ENCODE data around the gene ODC1.
A peak's percentile ranks its signal among the peaks of the same experiment; 100 is the strongest.

The ODC1 gene

DNA sequence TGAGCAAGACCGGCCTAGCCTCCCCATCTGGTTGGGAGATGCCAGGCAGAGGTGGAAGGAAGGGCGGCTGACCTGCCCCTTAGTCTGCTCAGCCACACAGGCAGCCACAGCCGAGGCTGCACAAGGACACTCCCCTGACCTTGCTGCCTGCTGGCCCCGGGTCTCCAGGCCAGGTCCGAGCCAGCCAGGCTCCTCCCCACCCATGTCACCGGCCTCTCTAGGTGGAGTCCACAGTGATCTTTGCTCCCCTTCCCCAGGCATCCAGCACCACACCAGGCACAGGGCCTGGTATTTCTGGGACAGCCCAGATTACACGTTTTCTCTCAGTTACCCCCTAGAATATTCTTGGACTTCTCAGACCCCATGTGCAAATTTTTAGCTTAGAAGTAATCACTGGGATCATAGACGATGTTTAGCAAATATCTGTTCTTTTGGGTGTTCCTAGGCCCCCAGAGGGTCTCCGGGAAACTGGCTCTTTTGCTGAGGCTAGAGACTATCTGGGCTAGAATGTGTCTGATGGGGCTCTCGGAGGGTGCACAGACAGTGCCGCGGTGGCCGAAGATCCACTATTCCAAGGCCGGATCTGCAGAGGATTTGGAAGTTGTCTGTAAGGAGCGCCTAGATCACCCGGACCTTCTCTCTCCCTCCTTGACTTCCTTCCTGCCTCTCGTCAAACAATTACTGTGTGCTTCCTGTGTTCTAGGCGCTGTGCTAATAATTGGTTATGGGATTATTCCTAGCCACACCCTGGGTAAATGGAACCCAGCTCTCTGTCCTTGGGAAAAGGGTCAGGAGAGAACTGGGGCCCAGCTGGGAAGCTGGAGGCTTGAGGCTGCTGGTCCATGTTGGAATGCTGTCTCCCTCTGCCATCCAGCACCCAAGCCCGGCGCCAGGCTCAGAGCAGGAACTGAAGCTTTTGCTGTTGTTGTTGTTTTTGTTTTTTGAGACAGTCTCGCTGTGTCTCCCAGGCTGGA, 46.9 kb downstream of the ODC1 start:
- TF ChIP-seq, protein P1, sequence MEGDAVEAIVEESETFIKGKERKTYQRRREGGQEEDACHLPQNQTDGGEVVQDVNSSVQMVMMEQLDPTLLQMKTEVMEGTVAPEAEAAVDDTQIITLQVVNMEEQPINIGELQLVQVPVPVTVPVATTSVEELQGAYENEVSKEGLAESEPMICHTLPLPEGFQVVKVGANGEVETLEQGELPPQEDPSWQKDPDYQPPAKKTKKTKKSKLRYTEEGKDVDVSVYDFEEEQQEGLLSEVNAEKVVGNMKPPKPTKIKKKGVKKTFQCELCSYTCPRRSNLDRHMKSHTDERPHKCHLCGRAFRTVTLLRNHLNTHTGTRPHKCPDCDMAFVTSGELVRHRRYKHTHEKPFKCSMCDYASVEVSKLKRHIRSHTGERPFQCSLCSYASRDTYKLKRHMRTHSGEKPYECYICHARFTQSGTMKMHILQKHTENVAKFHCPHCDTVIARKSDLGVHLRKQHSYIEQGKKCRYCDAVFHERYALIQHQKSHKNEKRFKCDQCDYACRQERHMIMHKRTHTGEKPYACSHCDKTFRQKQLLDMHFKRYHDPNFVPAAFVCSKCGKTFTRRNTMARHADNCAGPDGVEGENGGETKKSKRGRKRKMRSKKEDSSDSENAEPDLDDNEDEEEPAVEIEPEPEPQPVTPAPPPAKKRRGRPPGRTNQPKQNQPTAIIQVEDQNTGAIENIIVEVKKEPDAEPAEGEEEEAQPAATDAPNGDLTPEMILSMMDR (IDR thresholded peaks at IDR 0.05; ENCODE audit: extremely low read depth, missing control alignments): no peak
- no peak for DNase-seq (ENCODE audit: low spot score)

DNA sequence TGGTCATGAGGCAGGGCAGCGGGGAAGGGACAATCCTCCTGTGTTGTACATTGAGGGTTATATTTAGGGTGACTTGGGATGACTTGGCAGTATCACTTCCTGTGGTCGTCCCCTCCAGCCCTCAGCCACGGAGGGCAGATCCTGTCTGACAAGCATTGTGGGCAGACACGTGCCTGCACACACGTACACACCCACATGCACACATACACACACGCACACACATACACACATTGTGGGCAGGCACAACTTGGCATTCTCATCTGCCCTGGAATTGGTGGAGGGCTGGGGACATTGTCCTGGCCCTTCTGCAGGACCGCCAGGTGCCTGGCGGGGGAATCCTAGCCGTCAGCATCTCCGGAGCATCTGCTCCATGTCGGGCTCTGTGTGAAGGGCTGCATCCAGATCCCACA, 47.6 kb downstream of the ODC1 start:
- TF ChIP-seq, protein P1 (IDR thresholded peaks at IDR 0.05; ENCODE audit: extremely low read depth, missing control alignments): no peak
- peak; percentile 64 for DNase-seq (ENCODE audit: low spot score)

DNA sequence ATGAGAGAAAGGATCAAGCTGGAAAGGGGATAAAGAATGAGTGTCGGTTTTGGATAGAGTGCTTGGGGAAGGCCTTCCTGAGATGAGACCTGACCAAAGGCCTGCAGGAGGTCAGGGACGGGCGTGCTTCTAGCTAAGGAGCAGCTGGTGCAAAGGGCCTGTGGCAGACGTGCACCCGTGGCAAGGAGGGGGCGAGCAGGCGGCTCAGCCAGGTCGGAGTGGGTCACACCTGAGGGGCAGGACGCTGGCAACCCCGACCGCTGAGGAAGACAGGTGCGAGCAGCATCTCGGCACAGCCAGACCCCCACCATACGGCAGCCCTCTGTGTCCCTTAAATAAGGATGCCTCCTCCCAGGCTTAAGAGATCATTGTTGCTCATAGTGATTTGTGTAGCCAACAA, 48.1 kb downstream of the ODC1 start:
- no peak for DNase-seq (ENCODE audit: low spot score)
- TF ChIP-seq, protein P1 (IDR thresholded peaks at IDR 0.05; ENCODE audit: extremely low read depth, missing control alignments): no peak

DNA sequence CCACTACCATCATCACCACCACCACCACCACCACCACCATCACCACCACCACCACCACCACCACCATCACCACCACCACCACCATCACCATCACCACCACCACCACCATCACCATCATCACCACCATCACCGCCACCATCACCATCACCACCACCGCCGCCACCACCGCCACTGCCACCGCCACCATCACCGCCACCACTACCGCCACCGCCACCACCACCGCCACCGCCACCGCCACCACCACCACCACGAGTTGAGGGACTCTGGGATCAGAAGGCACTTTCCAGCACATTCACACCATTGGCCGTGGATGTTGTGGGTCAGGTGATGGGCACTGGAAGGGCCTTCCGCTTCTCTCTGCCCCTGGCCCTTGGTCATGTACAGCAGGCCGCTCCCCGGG, 48.8 kb downstream of the ODC1 start:
- DNase-seq (ENCODE audit: low spot score): no peak
- TF ChIP-seq, protein P1 (IDR thresholded peaks at IDR 0.05; ENCODE audit: extremely low read depth, missing control alignments): no peak

DNA sequence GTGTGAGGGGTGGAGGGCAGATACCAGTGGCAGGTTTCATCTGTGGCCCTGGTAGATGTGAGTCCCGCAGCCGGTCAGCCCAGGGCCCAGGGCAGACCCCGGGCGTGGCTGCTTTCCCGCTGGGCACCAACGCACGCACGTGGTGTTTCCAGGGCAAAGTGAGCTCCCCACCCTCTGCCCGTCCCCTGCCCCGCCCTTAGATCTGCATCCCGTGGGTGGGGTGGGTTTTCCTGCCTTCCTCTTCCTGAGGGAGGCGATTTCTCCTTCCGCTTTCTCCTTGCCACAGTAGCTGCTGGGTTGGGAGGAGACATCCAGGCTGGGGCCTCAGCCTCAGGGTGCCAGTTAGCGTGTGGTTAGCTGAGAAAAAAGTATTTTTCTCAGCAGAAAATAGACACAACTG, 49.6 kb downstream of the ODC1 start:
- TF ChIP-seq, protein P1 (IDR thresholded peaks at IDR 0.05; ENCODE audit: extremely low read depth, missing control alignments): no peak
- no peak for DNase-seq (ENCODE audit: low spot score)

DNA sequence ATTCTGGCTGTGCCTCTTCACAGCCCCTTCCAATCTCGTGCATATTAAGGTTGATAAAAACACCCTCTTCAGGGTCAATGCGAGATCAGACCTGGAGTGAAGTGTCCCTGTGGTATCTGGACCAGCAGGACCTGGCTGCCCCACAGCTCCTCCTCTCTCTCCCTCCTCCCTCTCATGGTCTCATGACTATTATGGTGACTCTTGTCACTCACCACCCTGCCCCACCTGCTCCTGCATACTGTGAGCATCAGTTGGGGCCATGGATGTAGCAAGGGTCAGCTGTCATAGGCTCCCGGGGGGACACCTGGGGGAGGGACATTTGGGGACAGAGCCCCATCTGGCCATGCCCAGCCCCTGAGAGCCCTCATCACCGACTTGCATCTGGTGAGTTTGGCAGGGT, 50.2 kb downstream of the ODC1 start:
- TF ChIP-seq, protein P1 (IDR thresholded peaks at IDR 0.05; ENCODE audit: extremely low read depth, missing control alignments): no peak
- no peak for DNase-seq (ENCODE audit: low spot score)

DNA sequence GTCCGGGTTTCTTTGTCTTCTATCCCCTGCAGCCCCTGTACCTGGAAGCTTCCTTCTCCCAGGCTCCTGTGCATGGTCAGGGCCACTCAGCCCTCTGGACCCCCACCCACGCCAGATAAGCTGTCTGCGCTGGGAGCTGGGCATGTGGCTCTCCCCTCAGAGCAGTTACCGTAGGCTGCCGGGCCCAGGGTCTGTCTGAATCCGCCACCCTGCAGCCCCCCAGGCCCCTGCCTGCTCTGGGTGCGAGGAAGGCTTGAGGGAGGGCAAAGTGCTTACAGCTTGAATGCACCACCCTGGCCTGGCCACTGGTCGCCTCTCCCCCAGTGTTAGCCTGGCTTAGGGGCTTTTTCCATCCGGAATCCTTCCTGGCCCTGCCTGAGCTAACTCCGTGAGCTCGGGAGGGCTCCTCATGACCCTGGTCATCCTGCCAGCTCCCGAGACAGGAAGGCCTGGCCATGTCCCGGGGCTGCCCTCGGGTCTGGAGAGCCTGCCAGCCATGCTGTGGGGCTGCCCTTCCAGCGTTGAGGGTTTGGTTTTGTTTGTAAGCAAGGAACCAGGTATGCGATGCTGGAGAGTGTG, 50.7 kb downstream of the ODC1 start:
- TF ChIP-seq, protein P1 (IDR thresholded peaks at IDR 0.05; ENCODE audit: extremely low read depth, missing control alignments): no peak
- no peak for DNase-seq (ENCODE audit: low spot score)

All from GM20000 (cell line).